LNCAP (cell line): ENCODE measurements around the gene ATP5F1D.

Experiments
- TF ChIP-seq, protein P1 (sequence below): fragments of 450-650 bp; IDR thresholded peaks from 2 replicates; pipeline ENCODE4 v1.5.1; 2017; ENCODE audit warnings: mild to moderate bottlenecking

Gene ATP5F1D

DNA sequence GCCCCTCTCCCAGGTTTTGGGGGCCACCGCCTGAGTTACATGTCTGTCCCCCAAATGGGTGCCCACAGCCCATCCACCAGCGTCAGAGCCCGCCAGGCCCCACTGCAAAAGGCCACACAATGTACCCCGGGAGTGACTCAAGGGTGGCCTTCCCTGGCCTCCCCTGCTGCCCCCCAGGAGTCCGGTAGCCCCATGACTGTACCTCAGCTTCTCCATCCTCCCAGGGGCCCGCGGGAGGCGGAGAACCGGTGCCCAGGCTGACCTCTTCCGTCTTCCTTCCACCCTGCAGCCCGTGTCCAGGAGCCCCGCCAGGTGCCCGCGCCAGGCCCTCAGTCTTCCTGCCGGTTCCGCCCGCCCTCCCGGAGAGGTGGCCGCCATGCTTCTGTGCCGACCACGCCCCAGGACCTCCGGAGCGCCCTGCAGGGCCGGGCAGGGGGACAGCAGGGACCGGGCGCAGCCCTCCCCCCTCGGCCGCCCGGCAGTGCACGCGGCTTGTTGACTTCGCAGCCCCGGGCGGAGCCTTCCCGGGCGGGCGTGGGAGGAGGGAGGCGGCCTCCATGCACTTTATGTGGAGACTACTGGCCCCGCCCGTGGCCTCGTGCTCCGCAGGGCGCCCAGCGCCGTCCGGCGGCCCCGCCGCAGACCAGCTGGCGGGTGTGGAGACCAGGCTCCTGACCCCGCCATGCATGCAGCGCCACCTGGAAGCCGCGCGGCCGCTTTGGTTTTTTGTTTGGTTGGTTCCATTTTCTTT lies 14.1 kb upstream of the ATP5F1D start:
- TF ChIP-seq, protein P1, sequence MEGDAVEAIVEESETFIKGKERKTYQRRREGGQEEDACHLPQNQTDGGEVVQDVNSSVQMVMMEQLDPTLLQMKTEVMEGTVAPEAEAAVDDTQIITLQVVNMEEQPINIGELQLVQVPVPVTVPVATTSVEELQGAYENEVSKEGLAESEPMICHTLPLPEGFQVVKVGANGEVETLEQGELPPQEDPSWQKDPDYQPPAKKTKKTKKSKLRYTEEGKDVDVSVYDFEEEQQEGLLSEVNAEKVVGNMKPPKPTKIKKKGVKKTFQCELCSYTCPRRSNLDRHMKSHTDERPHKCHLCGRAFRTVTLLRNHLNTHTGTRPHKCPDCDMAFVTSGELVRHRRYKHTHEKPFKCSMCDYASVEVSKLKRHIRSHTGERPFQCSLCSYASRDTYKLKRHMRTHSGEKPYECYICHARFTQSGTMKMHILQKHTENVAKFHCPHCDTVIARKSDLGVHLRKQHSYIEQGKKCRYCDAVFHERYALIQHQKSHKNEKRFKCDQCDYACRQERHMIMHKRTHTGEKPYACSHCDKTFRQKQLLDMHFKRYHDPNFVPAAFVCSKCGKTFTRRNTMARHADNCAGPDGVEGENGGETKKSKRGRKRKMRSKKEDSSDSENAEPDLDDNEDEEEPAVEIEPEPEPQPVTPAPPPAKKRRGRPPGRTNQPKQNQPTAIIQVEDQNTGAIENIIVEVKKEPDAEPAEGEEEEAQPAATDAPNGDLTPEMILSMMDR, result no peak

DNA sequence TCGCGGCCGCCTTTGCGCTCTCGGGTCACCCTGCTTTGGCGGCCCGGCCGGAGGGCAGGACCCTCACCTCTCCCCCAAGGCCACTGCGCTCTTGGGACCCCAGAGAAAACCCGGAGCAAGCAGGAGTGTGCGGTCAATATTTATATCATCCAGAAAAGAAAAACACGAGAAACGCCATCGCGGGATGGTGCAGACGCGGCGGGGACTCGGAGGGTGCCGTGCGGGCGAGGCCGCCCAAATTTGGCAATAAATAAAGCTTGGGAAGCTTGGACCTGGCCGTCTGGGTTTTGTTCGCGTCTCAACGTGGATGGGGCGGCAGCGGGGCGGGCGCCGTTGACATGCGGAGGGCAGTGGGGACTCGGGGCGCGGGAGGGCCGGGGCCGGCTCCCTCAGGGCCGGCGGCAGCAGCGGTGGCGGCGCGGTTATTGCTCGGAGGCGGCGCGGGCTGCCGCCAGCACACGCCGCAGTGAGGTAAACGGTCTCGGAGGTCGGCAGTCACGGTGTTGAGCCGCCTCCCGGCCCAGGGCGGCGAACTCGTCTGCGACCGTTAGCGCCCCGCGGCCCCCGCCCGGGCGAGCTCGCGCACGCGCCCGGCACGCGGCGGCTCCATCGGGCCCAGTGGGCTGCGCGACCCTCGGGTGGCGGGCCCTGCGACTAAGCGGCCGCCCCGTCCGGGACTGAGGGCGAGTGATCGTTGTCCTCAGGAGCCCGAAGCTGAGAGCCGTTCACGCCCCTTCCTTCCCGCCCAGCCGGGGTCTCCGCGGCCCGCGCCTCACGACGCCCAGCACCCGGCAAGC lies 13.2 kb upstream of the ATP5F1D start:
- TF ChIP-seq, protein P1, result no peak

DNA sequence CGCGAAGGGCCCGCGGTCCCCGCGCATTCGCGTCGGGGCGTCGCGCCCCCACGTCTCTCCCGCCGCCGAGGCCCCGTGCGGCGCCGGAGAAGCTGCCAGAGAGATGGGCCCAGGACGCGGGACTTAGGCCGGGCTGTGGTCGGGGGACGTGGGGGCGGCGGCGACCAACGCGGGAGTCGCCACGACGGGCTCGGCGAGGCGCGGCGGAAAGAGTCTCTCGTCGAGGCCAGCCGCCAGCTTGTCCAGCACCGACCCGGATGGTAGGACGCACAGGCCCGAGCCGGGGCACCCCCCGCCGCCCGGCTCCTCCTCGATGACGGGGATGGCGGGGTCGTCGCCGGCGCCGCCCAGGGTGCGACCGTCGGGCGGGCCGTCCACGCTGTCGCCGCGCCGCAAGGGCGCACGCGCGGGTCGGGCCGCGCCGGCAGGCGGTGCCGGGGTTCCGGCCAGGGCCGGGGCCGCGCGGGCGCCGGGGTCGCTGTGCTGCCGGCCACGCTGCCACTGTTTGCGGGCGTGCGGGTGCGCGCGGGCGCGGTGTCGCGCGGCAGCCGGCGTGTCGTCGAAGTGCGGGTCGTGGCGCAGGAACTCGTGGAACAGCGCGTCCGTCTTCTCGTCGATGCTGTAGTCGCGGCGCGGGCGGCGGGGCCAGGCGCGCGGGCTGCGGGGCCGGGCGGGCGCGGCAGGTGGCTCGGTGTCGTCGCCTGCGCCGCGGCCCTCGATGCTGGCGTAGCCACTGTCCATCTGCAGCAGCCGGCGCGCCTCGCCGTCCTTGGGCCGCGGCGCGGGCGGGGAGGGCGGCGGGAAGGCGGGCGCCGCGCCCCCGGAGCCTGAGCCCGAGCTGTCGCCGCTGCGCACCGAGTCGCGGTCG lies 12.3 kb upstream of the ATP5F1D start:
- TF ChIP-seq, protein P1, result no peak

DNA sequence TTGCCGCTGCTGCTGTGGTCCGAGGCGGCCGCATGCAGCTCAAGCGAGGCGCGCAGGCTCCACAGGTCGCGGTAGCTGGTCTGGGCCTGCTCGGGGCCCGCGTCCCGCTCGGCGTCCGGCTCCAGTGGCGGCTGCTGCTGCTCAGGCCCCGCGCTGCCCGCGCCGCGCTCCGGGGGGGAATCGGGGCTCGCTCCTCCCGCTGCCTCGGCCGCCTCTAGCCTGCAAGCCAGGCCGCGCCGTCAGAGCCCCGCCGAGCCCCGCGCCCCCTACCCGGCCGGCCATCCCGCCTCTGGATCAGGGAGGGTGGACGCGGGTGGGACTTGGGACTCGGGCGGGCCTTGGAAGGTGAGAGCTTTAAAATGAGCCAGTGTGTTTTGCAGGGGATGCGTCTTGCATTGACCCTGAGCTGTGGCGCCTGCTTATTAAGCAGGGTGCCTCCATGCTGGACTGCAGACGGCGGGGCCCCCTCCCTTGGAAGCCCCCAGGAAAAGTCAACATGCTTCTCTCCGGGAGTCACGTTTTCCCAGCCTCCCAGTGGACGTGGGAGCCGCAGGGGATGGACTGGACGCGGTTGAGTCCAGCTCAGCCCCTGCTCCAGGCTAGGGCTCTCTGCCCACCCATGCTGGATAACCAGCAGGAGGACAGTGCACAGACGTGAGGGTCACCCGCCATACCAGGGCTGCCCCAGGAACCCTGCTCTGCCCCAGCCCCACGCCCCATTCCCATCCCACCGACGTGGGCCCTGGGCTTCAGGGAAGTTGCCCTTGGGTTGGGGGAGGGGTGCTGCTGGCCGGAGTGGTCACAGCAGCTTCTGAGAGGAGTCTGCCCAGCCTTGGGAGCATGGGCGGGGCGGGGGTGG lies 11.4 kb upstream of the ATP5F1D start:
- TF ChIP-seq, protein P1, result no peak

DNA sequence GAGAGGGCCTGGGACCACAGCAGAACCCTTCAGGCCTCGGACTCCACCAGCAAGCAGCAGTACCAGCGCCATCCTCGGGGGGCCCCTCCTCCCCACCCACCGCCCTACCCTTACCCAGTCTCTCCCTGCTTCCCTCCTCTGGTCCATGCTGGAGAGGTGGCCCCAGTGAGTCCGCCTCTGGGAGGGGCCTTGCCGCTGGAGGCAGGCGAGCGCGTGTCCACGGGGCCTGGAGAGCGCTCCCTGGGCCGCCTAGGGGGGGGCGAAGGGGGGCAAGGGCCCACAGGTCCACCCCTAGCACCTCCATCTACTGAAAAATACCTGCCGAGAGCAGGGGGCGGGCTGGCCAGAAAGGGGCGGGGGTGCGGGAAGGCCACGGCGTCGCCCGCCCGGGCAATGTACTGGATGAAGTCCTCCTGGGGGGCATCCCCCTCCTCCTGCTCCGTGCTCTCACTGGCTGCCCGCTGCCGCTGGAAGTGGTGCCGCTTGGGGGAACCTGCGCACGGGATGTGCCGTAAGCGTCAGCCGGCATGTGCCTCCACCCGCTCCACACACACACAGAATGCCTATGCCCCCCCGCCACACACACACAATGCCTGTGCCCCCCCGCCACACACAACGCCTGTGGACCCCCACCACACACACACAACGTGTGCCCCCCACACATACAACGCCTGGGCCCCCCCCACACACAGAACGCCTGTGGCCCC lies 10.6 kb upstream of the ATP5F1D start:
- TF ChIP-seq, protein P1, result no peak

DNA sequence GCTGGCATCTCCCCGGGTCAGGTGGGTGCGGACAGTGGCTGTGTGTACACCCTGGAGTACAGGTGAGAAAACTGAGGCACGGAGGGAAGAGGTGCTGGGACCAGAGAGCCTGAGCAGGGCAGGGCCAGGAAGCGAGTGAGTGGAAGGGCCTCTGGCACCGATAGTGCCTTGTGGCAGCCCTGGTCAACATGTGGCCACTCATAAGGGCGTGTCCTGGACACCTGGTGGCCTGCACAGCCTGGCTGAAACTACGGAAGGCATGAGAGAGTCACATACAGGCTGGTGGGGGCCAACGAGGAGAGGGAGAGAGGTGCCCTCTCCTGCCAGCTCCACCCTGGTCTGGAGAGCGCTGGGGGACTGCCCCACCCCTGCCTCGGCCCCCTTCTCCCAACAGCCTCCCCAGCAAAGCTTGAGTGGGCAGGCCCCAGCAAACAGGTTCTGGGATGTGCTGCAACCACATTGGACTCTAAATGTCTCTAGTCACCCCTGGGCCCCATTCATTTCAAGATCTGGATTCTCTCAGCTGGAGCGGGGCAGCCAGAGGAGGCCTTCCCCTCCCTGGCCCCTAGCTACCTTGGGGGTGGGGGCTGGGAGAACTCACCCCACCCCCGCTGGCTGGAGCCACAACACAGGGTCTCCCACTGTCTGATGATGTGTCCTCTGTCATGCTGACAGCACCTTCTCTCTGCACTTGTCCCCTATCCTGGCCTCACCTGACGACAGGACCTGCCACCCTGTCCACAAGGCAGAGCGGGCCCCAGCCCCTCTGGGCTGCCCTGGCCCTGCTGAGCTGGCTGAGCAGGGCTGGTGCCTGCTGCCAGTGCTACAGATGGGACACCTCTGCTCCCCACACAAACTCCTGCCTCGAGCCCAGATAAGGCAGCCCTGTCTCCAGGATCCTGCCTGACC lies 9.6 kb upstream of the ATP5F1D start:
- TF ChIP-seq, protein P1, result no peak
